Prostate gland (tissue), 2 donors: ENCODE results near the gene MROH9.

ENCODE experiments used
- CTCF ChIP-seq, 4 experiments: fragments of 200-600 bp in 2 of 4; fragments of 450-650 bp in 2 of 4; sonication (generic) in 2 of 4; IDR thresholded peaks; 1 replicate in 3 of 4; 2 replicates in 1 of 4; pipeline ENCODE4 v1.5.1; 2016 to 2019; ENCODE audit warnings: antibody characterized with exemption in 4 of 4, mild to moderate bottlenecking in 2 of 4, moderate library complexity in 2 of 4
- POLR2A ChIP-seq: fragments of 450-650 bp; IDR thresholded peaks from one replicate; pipeline ENCODE4 v1.6.1; 2016; ENCODE audit warnings: antibody characterized with exemption, mild to moderate bottlenecking

GRCh38 chr1:171055966-171056643, 120.8 kb downstream of the MROH9 start:
- TF ChIP-seq CTCF (IDR thresholded peaks at IDR 0.05) (no peak), POLR2A (no peak)
